ENCODE results near the gene ALOX5AP. TPM values are rescaled to one million over a fixed set of nuclear protein-coding genes. Genes with fewer than 3 reads are reported as not detected.

ALOX5AP gene
- total RNA-seq, 1 experiment from 2014 or later: not detected

- Histone ChIP-seq H3K36me3 (ENCODE audit: low read depth) (no peaks in the 10 kb centered on the region), H3K9me2 (ENCODE audit: insufficient read depth) (no peaks in the 10 kb centered on the region), H2AFZ (no peak overlapping the region), H3K79me2 (ENCODE audit: low read depth) (no peaks in the 10 kb centered on the region), H3K4me1 (replicated peaks; ENCODE audit: insufficient read depth) (peaks cover 25% of the 10 kb centered on the region), H3K4me3 (no peak overlapping the region), H3K27me3 (ENCODE audit: insufficient read depth, low read depth) (no peaks in the 10 kb centered on the region), H4K20me1 (ENCODE audit: insufficient read depth) (no peaks in the 10 kb centered on the region), H3K27ac (no peak overlapping the region), H3K9me3 (ENCODE audit: insufficient read depth, low read depth) (no peaks in the 10 kb centered on the region), H3K4me2 (no peak overlapping the region), H3F3A (ENCODE audit: insufficient read depth, low read depth) (peaks cover 13% of the 10 kb centered on the region)
- TF ChIP-seq CTCF (conservative IDR thresholded peaks at IDR 0.05): no peak
- TF ChIP-seq EZH2 (IDR thresholded peaks at IDR 0.05; ENCODE audit: low read depth): no peak
- no TSS peak for BruUV-seq (replicated peaks)
- ChIA-PET POLR2A (ENCODE audit: unreplicated experiment) (no interaction called here), CTCF (no interaction called here)
- no peak for DNase-seq
- intact Hi-C loops (cut with micrococcal nuclease; ENCODE audit: unreplicated experiment): no loop called here
Measured at GRCh38 chr13:30789166-30789862, 54.0 kb downstream of the ALOX5AP start.

- TF ChIP-seq EZH2 (IDR thresholded peaks at IDR 0.05; ENCODE audit: low read depth) (no peak), CTCF (conservative IDR thresholded peaks at IDR 0.05) (no peak)
- CTCF ChIA-PET: no interaction called here
- no peak overlapping the region for H3K4me3 ChIP-seq
- no peaks in the 10 kb centered on the region for H4K20me1 ChIP-seq (ENCODE audit: insufficient read depth)
- H3K27me3 ChIP-seq (ENCODE audit: insufficient read depth, low read depth): no peaks in the 10 kb centered on the region
- POLR2A ChIA-PET (ENCODE audit: unreplicated experiment): interaction anchor here (0.7 kb wide), 1 partner anchor 870 kb away, joined by 6 read pairs; no protein-coding TSS in a partner anchor
- H3K4me1 ChIP-seq (replicated peaks; ENCODE audit: insufficient read depth): peaks cover 38% of the 10 kb centered on the region
- no peak overlapping the region for H2AFZ ChIP-seq
- H3K9me3 ChIP-seq (ENCODE audit: insufficient read depth, low read depth): no peaks in the 10 kb centered on the region
- no peaks in the 10 kb centered on the region for H3K79me2 ChIP-seq (ENCODE audit: low read depth)
- no TSS peak for BruUV-seq (replicated peaks)
- no peak for DNase-seq
- intact Hi-C loops (cut with micrococcal nuclease; ENCODE audit: unreplicated experiment): no loop called here
- H3K4me2 ChIP-seq: no peak overlapping the region
- H3K9me2 ChIP-seq (ENCODE audit: insufficient read depth): no peaks in the 10 kb centered on the region
- H3F3A ChIP-seq (ENCODE audit: insufficient read depth, low read depth): peaks cover 14% of the 10 kb centered on the region
- H3K36me3 ChIP-seq (ENCODE audit: low read depth): no peaks in the 10 kb centered on the region
- no peak overlapping the region for H3K27ac ChIP-seq
Measured at GRCh38 chr13:30790592-30790991, 55.2 kb downstream of the ALOX5AP start.

- TF ChIP-seq CTCF (conservative IDR thresholded peaks at IDR 0.05): no peak
- no peak for TF ChIP-seq EZH2 (IDR thresholded peaks at IDR 0.05; ENCODE audit: low read depth)
- Histone ChIP-seq H3F3A (ENCODE audit: insufficient read depth, low read depth) (peaks cover 20% of the 10 kb centered on the region), H3K79me2 (ENCODE audit: low read depth) (no peaks in the 10 kb centered on the region), H3K9me3 (ENCODE audit: insufficient read depth, low read depth) (no peaks in the 10 kb centered on the region), H3K27ac (no peak overlapping the region), H2AFZ (no peak overlapping the region), H3K36me3 (ENCODE audit: low read depth) (no peaks in the 10 kb centered on the region), H4K20me1 (ENCODE audit: insufficient read depth) (no peaks in the 10 kb centered on the region), H3K9me2 (ENCODE audit: insufficient read depth) (no peaks in the 10 kb centered on the region), H3K4me1 (replicated peaks; ENCODE audit: insufficient read depth) (peaks cover 44% of the 10 kb centered on the region), H3K4me3 (no peak overlapping the region), H3K27me3 (ENCODE audit: insufficient read depth, low read depth) (no peaks in the 10 kb centered on the region), H3K4me2 (peak overlapping the region; percentile 70)
- POLR2A ChIA-PET (ENCODE audit: unreplicated experiment): interaction anchor here (0.7 kb wide), 1 partner anchor 346 kb away, joined by 4 read pairs; no protein-coding TSS in a partner anchor
- CTCF ChIA-PET: no interaction called here
- no peak for DNase-seq
- intact Hi-C loops (cut with micrococcal nuclease; ENCODE audit: unreplicated experiment): loop anchor here (1.0 to 2.0 kb wide), 4 partner anchors 48 to 653 kb away; partner anchors contain the start of gene USPL1
- BruUV-seq (replicated peaks): no TSS peak
Measured at GRCh38 chr13:30791354-30792001, 56.1 kb downstream of the ALOX5AP start.
